Esophagus (tissue), 2 donors: ENCODE data around the gene TRAPPC3. TPM values are rescaled to one million over a fixed set of nuclear protein-coding genes. Genes with fewer than 3 reads are reported as not detected.
A peak's percentile ranks its signal among the peaks of the same experiment; 100 is the strongest.

Experiments used
- H3K27ac ChIP-seq, 2 donors: one replicate each; pipeline ENCODE4 v1.5.1; 2013; ENCODE audit warnings: low read depth in 2 of 2, mild to moderate bottlenecking in 2 of 2, inconsistent platforms in 1 of 2, low read length in 1 of 2, moderate library complexity in 1 of 2
- H3K27me3 ChIP-seq, 2 donors: one replicate each; pipeline ENCODE4 v1.6.1; 2013; ENCODE audit warnings: low read length in 2 of 2, control low read depth in 1 of 2, mild to moderate bottlenecking in 1 of 2; ENCODE audit not compliant: insufficient read depth in 2 of 2, control insufficient read depth in 1 of 2
- H3K36me3 ChIP-seq, 2 donors: one replicate each; pipeline ENCODE4 v1.6.1; 2013; ENCODE audit warnings: low read length in 1 of 2; ENCODE audit not compliant: control insufficient read depth in 2 of 2, insufficient read depth in 2 of 2
- H3K4me1 ChIP-seq, 2 donors: one replicate each; pipeline ENCODE4 v1.6.1; 2013; ENCODE audit warnings: low read length in 1 of 2; ENCODE audit not compliant: control insufficient read depth in 2 of 2, insufficient read depth in 2 of 2
- H3K4me3 ChIP-seq, 2 donors: one replicate each; pipeline ENCODE4 v1.5.1; 2013; ENCODE audit warnings: low read length in 2 of 2, mild to moderate bottlenecking in 2 of 2, low read depth in 1 of 2, moderate library complexity in 1 of 2
- H3K9me3 ChIP-seq, 2 donors: one replicate each; pipeline ENCODE4 v1.6.1; 2013; ENCODE audit warnings: mild to moderate bottlenecking in 2 of 2, low read depth in 1 of 2, low read length in 1 of 2, moderate library complexity in 1 of 2; ENCODE audit not compliant: control insufficient read depth in 2 of 2, insufficient read depth in 1 of 2
- WGBS, 2 donors: extraction: QIAGEN DNeasy Blood & Tissue Kit; methylation state at CpG; one replicate each; pipeline ENCODE4 v1.1.7; 2013; 5-methylcytosine and 5-hydroxymethylcytosine counted together
- polyA plus RNA-seq, 2 donors: library from polyadenylated mRNA; stranded (reverse); fragments of 200-250 nt; gene quantifications; one replicate each; pipeline ENCODE4 v1.2.3, GENCODE V29; 2013
- donor health status: healthy with polysubstance abuse.
- donor health status: Bipolar disorder and iron deficiency.

The TRAPPC3 gene
- polyA plus RNA-seq, 2 donors, result 38.2 to 77.1 TPM

GRCh38 chr1:36154765-36155407, 5.6 kb upstream of the TRAPPC3 start:
- H3K4me1 ChIP-seq, result peaks cover 5 to 33% of the 10 kb centered on the region in 2 donors

GRCh38 chr1:36154335-36154734, 5.0 kb upstream of the TRAPPC3 start:
- Histone ChIP-seq H3K36me3 (no peaks in the 10 kb centered on the region), H3K27ac (no peak overlapping the region), H3K9me3 (no peaks in the 10 kb centered on the region), H3K4me3 (no peak overlapping the region), H3K27me3 (no peaks in the 10 kb centered on the region), H3K4me1 (peaks cover under 1 to 29% of the 10 kb centered on the region in 2 donors)
- 92 to 93% methylated on average over 6 of the region's 6 CpGs for WGBS, 2 donors

More at GRCh38 chr1:36154765-36155407, 5.6 kb upstream of the TRAPPC3 start:
- 47 to 58% methylated on average over 5 to 6 of the region's 6 CpGs for WGBS, 2 donors
- Histone ChIP-seq H3K9me3 (no peaks in the 10 kb centered on the region), H3K27me3 (no peaks in the 10 kb centered on the region), H3K27ac (peak overlapping the region; percentile 96 to 99), H3K36me3 (peaks cover 0 to 2% of the 10 kb centered on the region in 2 donors), H3K4me3 (peak overlapping the region; percentile 95 to 98)

- 94 to 97% methylated on average over 6 of the region's 6 CpGs for WGBS, 2 donors
- Histone ChIP-seq H3K36me3 (no peaks in the 10 kb centered on the region), H3K4me1 (peaks cover 0 to 26% of the 10 kb centered on the region in 2 donors), H3K27me3 (no peaks in the 10 kb centered on the region), H3K4me3 (no peak overlapping the region), H3K9me3 (no peaks in the 10 kb centered on the region), H3K27ac (no peak overlapping the region)
These were observed 4.2 kb upstream of the TRAPPC3 start for GRCh38 chr1:36153476-36153875.

- Histone ChIP-seq H3K4me1 (peaks cover 0 to 20% of the 10 kb centered on the region in 2 donors), H3K4me3 (no peak overlapping the region), H3K9me3 (no peaks in the 10 kb centered on the region), H3K27ac (peak overlapping the region; percentile 96 to 100), H3K27me3 (no peaks in the 10 kb centered on the region), H3K36me3 (no peaks in the 10 kb centered on the region)
- 42 to 49% methylated on average over 3 of the region's 3 CpGs for whole genome bisulfite sequencing, 2 donors
These were observed 2.5 kb upstream of the TRAPPC3 start for GRCh38 chr1:36151845-36152203.

GRCh38 chr1:36151134-36151844, 2.0 kb upstream of the TRAPPC3 start:
- Histone ChIP-seq H3K9me3 (no peaks in the 10 kb centered on the region), H3K27me3 (no peaks in the 10 kb centered on the region), H3K4me1 (peaks cover 0 to 20% of the 10 kb centered on the region in 2 donors), H3K36me3 (no peaks in the 10 kb centered on the region), H3K27ac (peak overlapping the region; percentile 96 to 100), H3K4me3 (no peak overlapping the region)
- 12 to 13% methylated on average over 1 of the region's 1 CpG for WGBS, 2 donors

- H3K4me3 ChIP-seq, result no peak overlapping the region
- no peaks in the 10 kb centered on the region for H3K27me3 ChIP-seq
- H3K27ac ChIP-seq, result peak overlapping the region; percentile 96 to 100
- WGBS, 2 donors, result 15 to 18% methylated on average over 12 of the region's 12 CpGs
- peaks cover 0 to 20% of the 10 kb centered on the region in 2 donors for H3K4me1 ChIP-seq
- H3K9me3 ChIP-seq, result no peaks in the 10 kb centered on the region
- H3K36me3 ChIP-seq, result no peaks in the 10 kb centered on the region
These were observed 1.2 kb upstream of the TRAPPC3 start for GRCh38 chr1:36150296-36151133.

- no peaks in the 10 kb centered on the region for H3K9me3 ChIP-seq
- no peak overlapping the region for H3K4me3 ChIP-seq
- WGBS, 2 donors, result 14 to 24% methylated on average over 6 of the region's 6 CpGs
- peaks cover 0 to 2% of the 10 kb centered on the region in 2 donors for H3K36me3 ChIP-seq
- no peaks in the 10 kb centered on the region for H3K27me3 ChIP-seq
- peaks cover 0 to 17% of the 10 kb centered on the region in 2 donors for H3K4me1 ChIP-seq
- H3K27ac ChIP-seq, result peak overlapping the region; percentile 96 to 100
These were observed 648 bp upstream of the TRAPPC3 start for GRCh38 chr1:36149973-36150295.

- Histone ChIP-seq H3K9me3 (no peaks in the 10 kb centered on the region), H3K4me3 (peak overlapping the region; percentile 81 to 94), H3K27me3 (no peaks in the 10 kb centered on the region), H3K36me3 (peaks cover 0 to 2% of the 10 kb centered on the region in 2 donors), H3K4me1 (peaks cover 0 to 16% of the 10 kb centered on the region in 2 donors), H3K27ac (peak overlapping the region; percentile 93 to 100)
- WGBS, 2 donors, result 1 to 2% methylated on average over 16 of the region's 16 CpGs
These were observed 457 bp downstream of the TRAPPC3 start for GRCh38 chr1:36148821-36149236.

- Histone ChIP-seq H3K27ac (no peak overlapping the region), H3K36me3 (peaks cover 2% of the 10 kb centered on the region in 2 donors), H3K4me3 (no peak overlapping the region), H3K27me3 (no peaks in the 10 kb centered on the region), H3K9me3 (no peaks in the 10 kb centered on the region), H3K4me1 (peaks cover 3 to 8% of the 10 kb centered on the region in 2 donors)
- WGBS, 2 donors, result 93 to 95% methylated on average over 2 of the region's 2 CpGs
These were observed 4.9 kb downstream of the TRAPPC3 start for GRCh38 chr1:36144413-36144812.
